HG03039 (cell line): ENCODE measurements around the gene HES1.

ENCODE experiments used
- ATAC-seq: cut with Tn5 transposase; IDR thresholded peaks from one replicate; pipeline ENCODE4 v1.9.1; 2021; ENCODE audit warnings: mild to moderate bottlenecking, moderate library complexity; ENCODE audit not compliant: unreplicated experiment

HES1 gene

DNA sequence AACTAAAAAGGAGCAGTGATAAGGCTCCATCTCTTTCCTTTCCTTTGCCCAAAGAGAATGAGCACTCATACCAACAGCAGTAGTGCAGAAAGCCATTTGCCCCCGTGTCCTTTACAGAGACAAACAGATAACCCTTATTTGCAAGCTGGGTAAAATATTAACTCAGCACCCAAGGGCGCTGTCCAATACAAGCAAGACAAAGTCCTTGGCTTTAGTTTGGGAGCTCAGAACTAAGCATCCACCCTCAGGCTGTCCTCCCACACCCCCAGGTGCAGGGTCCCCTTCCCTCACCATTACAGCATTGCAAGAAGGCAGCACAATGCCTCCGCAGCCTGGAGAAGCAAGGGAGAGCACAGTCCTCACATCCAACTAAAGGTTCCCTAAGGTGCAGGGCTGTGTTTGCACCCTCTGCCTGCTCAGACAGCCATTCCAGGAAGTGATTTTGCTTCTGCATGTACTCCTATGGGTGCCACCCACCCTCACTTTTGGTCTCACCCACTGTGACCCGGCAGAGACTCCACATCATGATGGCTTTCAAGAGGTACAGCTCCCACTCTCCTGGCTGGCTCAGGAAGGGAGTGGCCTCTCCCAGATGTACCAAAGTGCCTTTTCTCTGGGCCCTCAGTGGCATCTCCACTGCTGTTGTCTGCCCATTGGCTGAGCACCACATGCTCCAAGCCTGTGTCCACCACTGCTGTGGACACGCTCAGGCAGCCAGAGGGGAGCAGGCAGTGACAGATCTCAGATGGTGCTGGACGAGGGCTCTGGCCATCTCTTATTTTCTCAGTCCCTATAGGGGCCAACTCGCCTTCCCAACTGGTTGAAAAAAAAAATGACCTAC lies 34.1 kb upstream of the HES1 start:
- ATAC-seq, result no peak

- no peak for ATAC-seq
Measured at GRCh38 chr3:194102436-194102835, 33.5 kb upstream of the HES1 start.

GRCh38 chr3:194103505-194103904 lies 32.4 kb upstream of the HES1 start:
- no peak for ATAC-seq

DNA sequence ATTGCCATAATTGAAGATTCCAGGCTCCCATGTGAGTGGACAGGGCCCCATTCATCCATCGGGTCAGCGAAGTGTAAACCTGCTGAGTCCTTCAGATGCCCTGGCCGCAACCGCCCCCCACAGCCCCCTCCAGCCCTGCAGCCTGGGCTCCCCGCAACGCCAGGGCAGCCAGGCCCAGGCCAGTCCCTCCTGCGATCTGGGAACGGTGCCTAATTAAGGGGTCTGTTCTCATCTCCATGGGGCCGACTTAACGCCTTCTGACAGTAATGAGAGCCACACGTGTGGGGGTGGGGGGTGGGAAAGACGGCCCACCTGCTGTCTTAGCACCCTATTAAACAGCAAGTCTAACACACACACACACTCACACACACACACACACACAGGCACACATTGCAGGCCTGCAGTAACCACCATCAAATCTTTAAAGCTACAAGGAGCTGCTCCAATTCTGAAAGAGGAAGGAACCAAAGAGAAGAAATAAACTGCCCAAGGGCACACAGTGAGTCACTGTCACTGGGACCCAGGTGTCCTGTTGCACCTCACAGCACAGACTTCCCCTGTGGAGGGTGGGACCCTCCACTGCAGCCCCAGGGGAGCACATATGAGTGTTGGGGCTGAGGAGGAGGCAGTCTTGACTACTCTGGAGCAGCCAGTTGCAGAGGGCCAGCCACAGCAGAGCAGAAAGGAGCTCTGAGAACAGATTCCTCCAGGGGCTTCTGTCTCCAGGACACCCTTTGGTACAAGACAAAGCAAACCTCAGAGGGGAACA lies 31.8 kb upstream of the HES1 start:
- ATAC-seq, result no peak

GRCh38 chr3:194105292-194105691 lies 30.7 kb upstream of the HES1 start:
- no peak for ATAC-seq

DNA sequence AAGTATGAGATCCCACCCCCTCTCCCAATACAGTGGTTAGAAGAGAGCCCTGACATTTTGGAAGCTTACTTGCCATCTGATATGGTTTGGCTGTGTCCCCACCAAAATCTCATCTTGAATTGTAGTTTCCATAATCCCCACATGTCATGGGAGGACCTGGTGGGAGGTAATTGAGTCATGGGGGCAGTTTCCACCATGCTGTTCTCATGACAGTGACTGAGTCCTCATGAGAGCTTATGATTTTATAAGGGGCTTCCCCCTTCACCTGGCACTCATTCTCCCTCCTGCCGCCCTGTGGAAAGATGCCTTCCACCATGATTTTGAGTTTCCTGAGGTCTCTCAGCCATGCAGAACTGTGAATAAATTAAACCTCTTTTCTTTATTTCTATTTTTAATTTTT lies 28.8 kb upstream of the HES1 start:
- ATAC-seq, result no peak

- no peak for ATAC-seq
Measured at GRCh38 chr3:194109192-194109863, 26.6 kb upstream of the HES1 start.

- ATAC-seq, result no peak
Measured at GRCh38 chr3:194110483-194110882, 25.5 kb upstream of the HES1 start.

DNA sequence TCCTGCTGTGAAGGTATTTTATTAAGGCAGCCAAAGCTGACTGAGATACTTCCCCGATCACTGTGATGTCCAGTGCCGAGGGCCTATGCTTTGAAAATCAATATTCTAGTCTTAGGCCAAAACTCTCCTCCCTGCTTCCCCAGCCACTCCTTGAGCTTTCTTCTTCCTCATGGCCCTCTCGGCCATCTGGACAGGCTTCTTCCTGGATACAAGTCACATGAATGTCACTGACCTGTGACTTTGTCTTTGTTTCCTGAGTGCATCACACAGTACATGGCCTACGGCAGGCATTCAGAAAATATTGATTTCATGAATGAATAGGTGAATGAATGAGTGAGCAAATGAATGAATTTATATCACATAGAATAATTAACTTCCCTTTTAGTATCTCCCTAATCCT lies 24.6 kb upstream of the HES1 start:
- no peak for ATAC-seq

GRCh38 chr3:194112120-194113106 lies 23.5 kb upstream of the HES1 start:
- ATAC-seq, result no peak

GRCh38 chr3:194114123-194114522 lies 21.8 kb upstream of the HES1 start:
- no peak for ATAC-seq

- ATAC-seq, result no peak
Measured at GRCh38 chr3:194117104-194117845, 18.7 kb upstream of the HES1 start.

DNA sequence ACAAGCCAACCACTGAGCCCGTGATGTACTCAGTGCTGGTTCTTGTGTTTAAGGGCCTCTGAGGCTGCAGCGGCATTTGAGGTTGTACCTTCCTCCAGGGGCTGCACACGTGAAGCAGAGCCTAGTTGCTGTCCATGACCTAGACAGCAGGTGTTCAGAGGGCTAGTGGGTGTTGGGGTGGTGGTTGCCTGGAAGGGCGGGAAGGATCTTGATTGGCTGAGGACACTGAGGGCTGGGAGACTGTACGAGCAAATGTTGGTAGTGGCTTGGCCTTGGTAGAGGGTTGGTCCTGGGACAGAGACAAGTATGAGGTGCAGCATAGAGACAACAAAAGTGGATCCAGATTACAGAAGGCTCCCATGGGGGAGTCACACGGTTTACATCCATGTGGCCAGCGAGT lies 17.0 kb upstream of the HES1 start:
- ATAC-seq, result no peak

DNA sequence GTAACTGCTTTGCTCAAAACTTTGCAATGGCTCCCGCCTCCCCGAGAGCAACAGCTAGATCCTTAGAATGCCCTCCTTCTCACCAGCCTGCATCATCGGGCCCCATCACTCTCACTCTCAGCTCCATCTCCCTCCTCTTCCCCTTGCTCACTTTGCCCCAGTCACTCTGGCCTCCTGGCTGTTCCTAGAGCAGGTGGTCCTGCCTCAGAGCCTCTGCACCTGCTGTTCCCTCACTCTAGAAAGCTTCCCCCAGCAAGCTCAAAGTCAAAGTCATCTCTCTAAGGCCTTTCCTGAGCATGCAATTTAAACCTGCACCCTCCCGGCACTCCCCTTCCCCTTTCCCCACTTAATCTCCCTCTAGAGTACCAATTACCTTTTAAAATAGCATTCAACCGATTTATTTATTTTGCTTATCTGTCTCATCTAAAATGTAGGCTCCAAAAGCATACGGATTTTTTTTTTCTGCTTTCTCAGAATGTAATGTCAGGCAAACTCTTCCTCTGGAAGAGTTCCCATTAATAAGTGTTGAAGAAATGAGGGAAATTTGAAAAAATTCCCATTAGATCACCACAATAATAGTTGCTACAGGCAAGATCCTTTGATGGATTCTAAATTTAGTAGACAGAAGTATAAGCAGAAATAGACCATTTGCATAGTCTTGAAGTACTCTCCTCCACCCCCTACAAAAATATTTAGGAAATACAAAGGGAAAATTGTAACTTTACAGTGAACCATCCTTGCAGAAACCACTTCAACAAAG lies 15.9 kb upstream of the HES1 start:
- ATAC-seq, result no peak

DNA sequence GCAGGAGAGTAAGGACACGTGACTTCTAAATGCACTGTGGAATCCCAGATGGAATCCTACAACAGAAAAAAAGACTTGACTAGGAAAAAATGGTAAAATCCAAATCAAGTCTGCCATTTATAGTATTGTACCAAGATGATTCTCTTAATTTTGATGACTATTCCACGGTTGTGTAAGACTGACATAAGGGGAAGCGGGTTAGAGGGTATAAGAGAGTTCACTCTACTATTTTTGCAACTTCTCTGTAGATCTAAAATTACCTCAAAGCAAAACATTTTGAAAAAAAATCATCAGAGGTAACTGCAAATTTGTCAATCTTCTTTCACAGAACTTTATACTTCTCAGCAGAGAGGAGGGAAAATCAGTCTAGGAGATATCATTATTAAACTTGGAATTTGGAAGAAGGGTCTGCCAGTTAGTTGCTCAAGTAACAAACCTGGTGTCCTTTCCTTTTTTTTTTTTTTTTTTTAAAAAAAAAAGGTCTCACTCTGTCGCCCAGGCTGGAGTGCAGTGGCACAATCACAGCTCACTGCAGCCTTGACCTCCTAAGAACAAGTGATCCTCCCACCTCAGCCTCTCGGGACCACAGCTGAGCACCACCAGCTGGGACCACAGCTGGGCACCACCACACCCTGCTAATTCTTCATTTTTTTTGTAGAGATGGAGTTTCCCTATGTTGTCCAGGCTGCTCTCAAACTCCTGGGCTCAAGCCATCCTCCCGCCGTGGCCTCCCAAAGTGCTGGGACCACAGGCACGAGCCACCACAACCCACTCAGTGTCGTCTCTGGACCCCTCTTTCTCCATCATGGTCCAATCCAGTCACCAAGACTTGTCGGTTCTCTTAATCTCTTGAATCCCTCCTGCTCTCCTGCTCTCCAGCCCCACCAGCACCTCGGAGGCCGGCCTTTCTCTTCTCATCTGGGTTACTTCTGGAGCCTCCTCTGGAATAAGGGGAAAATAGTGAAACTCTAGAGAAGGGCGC lies 14.9 kb upstream of the HES1 start:
- ATAC-seq, result no peak

- no peak for ATAC-seq
Measured at GRCh38 chr3:194121891-194122631, 13.9 kb upstream of the HES1 start.

- ATAC-seq, result no peak
Measured at GRCh38 chr3:194123726-194124125, 12.2 kb upstream of the HES1 start.
